ENCODE measurements around the gene CIZ1. TPM values are rescaled to one million over a fixed set of nuclear protein-coding genes. Genes with fewer than 3 reads are reported as not detected.

Gene CIZ1
- total and polyA plus RNA-seq, 8 donors = 56.5 to 87.9 (median 77.4) TPM

DNA sequence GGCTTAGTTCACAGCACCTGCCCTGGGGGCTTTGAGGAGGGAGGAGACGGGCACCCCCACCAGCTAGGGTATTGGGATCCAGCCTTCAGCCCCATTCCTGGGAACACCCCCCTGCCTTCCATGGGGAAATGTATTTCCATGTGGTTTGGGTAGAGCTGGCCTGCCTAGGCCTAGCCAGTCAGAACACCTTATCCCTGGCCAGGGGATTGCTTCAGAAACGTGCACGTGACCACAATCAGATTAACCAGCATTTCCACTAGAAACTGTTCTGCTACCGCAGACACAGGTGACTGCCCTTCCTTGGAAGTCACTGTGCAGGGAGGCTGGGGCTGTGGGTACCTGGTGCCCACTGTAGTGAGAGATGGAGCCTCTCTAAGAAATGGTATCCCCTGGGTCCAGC is 17.3 kb downstream of the CIZ1 start:
- Histone ChIP-seq H3K27me3 (no peaks in the 10 kb centered on the region), H3K4me1 (no peaks in the 10 kb centered on the region), H3K27ac (no peak overlapping the region), H3K9me3 (no peaks in the 10 kb centered on the region), H3K4me3 (no peak overlapping the region), H3K36me3 (peaks cover 5 to 38% (median 11%) of the 10 kb centered on the region in 3 donors)
- peak in 1 of 6 donors; percentile 5 for DNase-seq
- ATAC-seq = no peak
- WGBS, 2 donors = 67 to 94% methylated on average over 4 of the region's 4 CpGs
- FAIRE-seq = no peak
- intact Hi-C loops (cut with DNase I) = no loop called here
- TF ChIP-seq, protein P1, sequence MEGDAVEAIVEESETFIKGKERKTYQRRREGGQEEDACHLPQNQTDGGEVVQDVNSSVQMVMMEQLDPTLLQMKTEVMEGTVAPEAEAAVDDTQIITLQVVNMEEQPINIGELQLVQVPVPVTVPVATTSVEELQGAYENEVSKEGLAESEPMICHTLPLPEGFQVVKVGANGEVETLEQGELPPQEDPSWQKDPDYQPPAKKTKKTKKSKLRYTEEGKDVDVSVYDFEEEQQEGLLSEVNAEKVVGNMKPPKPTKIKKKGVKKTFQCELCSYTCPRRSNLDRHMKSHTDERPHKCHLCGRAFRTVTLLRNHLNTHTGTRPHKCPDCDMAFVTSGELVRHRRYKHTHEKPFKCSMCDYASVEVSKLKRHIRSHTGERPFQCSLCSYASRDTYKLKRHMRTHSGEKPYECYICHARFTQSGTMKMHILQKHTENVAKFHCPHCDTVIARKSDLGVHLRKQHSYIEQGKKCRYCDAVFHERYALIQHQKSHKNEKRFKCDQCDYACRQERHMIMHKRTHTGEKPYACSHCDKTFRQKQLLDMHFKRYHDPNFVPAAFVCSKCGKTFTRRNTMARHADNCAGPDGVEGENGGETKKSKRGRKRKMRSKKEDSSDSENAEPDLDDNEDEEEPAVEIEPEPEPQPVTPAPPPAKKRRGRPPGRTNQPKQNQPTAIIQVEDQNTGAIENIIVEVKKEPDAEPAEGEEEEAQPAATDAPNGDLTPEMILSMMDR (IDR thresholded peaks at IDR 0.05) = no peak

DNA sequence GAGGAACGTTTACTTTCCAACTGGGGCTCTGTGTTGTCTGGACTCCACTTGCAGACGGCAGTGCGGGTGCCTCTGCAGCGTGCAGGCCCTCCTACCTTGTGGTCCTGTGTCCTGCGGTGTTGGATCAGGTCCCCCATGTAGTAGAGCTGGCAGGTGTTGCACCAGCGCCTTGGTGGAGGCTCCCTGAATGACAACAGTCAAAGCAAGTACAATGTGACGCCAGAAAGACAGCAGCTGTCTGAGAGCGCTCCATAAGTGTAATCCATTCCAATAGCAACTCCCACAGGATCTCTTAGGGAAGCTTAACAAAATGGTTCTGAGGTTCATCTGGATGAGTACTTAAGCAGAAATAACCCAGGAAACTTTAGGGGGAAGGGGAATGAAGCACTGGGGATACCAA is 21.4 kb downstream of the CIZ1 start:
- DNase-seq = no peak

DNA sequence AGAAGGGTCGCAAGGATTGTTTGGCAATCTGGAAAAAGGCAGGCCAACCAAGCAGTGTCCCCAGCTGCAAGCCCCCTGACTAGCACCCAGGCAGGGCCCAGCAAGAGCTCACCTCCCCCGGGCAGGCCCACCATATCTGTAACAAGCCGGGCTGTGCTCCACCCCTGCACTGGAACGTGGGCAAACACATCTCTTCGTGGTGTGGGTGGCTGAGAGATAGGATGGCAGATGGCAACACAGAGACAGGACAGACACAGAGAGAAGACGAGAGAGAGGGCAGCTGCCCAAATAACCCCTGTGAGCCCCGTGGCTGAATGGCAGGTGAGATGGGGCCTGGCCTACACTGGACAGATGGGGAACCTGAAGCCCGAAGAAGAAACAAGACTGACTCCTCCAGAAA is 21.9 kb downstream of the CIZ1 start:
- 82 to 85% methylated on average over 8 of the region's 8 CpGs for WGBS, 2 donors
- Histone ChIP-seq H3K4me1 (no peaks in the 10 kb centered on the region), H3K27me3 (no peaks in the 10 kb centered on the region), H3K36me3 (peaks cover 0 to 48% (median 2%) of the 10 kb centered on the region in 3 donors), H3K4me3 (no peak overlapping the region), H3K27ac (no peak overlapping the region), H3K9me3 (no peaks in the 10 kb centered on the region)
- DNase-seq (no peak), ATAC-seq (no peak), FAIRE-seq (no peak)
- TF ChIP-seq, protein P1 (IDR thresholded peaks at IDR 0.05) = no peak
- intact Hi-C loops (cut with DNase I) = no loop called here

More for the DNA sequence above, 21.4 kb downstream of the CIZ1 start:
- intact Hi-C loops (cut with DNase I) = no loop called here
- no peaks in the 10 kb centered on the region for H3K27me3 ChIP-seq
- H3K9me3 ChIP-seq = no peaks in the 10 kb centered on the region
- no peak for ATAC-seq
- no peak overlapping the region for H3K4me3 ChIP-seq
- H3K4me1 ChIP-seq = no peaks in the 10 kb centered on the region
- H3K27ac ChIP-seq = no peak overlapping the region
- peaks cover 0 to 44% (median 2%) of the 10 kb centered on the region in 3 donors for H3K36me3 ChIP-seq
- TF ChIP-seq, protein P1 (IDR thresholded peaks at IDR 0.05) = no peak
- WGBS, 2 donors = 90 to 92% methylated on average over 8 of the region's 8 CpGs
- no peak for FAIRE-seq

DNA sequence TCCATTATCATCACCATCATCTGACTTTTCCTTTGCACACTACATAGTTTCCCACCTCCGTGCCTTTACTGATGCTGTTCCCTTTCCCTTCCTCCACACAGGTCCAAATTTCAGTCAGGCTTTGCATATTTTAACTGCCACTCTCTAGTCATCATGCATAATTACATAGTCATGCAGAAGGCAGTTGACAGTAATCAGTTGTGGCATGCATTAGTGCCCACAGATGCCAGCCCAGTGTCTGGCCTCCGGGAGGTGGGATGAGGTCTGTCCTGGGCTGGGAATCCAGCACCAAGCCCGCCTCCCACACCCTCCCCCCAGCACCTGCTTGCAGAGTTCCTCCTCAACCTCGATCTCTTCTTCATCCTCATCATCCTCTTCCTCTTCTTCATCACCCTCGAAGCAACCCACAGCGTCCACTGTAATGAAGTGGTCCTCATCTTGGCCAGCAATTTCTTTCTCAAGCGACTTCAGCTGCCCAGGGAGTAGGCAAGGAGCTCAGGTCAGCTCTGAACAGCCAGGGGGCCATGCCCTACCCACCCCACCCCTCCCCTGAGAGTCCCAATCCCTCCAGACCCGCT is 22.6 kb downstream of the CIZ1 start:
- intact Hi-C loops (cut with DNase I) = no loop called here
- 86 to 88% methylated on average over 8 of the region's 8 CpGs for WGBS, 2 donors
- TF ChIP-seq, protein P1 (IDR thresholded peaks at IDR 0.05) = no peak

DNA sequence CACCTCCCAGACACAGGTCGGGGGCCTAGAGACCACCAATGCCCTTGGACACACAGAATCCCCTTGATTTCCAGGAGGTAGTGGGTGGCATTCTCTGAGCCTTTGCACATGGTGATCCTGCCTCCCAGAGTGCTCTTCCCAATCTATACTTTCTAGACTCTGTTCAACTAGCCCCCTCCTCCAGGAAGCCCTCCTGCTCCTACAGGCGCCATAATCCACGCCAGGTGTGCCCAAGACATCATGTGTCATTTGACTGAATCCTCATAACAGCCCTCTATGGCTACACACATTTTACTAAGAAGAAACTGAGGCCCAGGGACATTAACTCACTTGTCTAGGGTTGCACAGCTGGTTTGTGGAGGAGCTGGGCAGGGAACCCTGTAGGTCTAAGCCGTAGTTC is 24.2 kb downstream of the CIZ1 start:
- peaks cover 0 to 48% (median 2%) of the 10 kb centered on the region in 3 donors for H3K36me3 ChIP-seq

More for the DNA sequence above, 22.6 kb downstream of the CIZ1 start:
- no peaks in the 10 kb centered on the region for H3K4me1 ChIP-seq
- H3K36me3 ChIP-seq = peaks cover 0 to 48% (median 2%) of the 10 kb centered on the region in 3 donors
- no peak for DNase-seq
- no peaks in the 10 kb centered on the region for H3K9me3 ChIP-seq
- no peaks in the 10 kb centered on the region for H3K27me3 ChIP-seq
- ATAC-seq = no peak
- no peak overlapping the region for H3K27ac ChIP-seq
- H3K4me3 ChIP-seq = no peak overlapping the region
- FAIRE-seq = no peak

More for the DNA sequence above, 24.2 kb downstream of the CIZ1 start:
- Histone ChIP-seq H3K27ac (no peak overlapping the region), H3K9me3 (no peaks in the 10 kb centered on the region), H3K4me3 (no peak overlapping the region), H3K4me1 (peaks cover 0 to 3% (median 0%) of the 10 kb centered on the region in 3 donors), H3K27me3 (no peaks in the 10 kb centered on the region)
- DNase-seq (no peak), FAIRE-seq (no peak), ATAC-seq (no peak)
- WGBS, 2 donors = 97 to 99% methylated on average over 4 of the region's 4 CpGs
- TF ChIP-seq, protein P1 (IDR thresholded peaks at IDR 0.05) = no peak
- intact Hi-C loops (cut with DNase I) = no loop called here

Measured in pancreas (tissue), 10 donors.